ENCODE measurements around the gene NINJ2.

DNA sequence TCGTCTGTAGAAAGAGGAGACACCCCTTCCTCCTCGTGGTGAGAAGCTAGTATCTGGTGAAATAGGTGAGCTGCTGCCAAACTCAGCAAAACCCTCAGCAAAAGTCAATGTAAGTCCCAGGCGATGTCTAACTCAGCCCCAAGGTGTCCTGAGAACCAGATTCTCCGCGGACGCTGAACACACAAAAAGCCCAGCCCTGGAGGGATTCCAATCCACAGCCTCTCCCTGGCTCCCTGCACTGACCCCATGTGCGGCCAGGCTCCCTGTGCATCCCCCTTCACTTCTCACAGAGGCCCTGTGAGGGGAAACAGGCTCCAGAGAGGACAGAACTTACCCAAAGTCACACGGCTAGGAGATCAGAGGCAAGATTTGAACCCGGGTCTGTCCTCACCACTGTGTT is 81.5 kb downstream of the NINJ2 start:
- TF ChIP-seq POLR2A (IDR thresholded peaks at IDR 0.05): no peak
- TF ChIP-seq, protein P1, sequence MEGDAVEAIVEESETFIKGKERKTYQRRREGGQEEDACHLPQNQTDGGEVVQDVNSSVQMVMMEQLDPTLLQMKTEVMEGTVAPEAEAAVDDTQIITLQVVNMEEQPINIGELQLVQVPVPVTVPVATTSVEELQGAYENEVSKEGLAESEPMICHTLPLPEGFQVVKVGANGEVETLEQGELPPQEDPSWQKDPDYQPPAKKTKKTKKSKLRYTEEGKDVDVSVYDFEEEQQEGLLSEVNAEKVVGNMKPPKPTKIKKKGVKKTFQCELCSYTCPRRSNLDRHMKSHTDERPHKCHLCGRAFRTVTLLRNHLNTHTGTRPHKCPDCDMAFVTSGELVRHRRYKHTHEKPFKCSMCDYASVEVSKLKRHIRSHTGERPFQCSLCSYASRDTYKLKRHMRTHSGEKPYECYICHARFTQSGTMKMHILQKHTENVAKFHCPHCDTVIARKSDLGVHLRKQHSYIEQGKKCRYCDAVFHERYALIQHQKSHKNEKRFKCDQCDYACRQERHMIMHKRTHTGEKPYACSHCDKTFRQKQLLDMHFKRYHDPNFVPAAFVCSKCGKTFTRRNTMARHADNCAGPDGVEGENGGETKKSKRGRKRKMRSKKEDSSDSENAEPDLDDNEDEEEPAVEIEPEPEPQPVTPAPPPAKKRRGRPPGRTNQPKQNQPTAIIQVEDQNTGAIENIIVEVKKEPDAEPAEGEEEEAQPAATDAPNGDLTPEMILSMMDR (IDR thresholded peaks at IDR 0.05): no peak

All from body of pancreas (tissue), 4 donors.